HG02588 (cell line): ENCODE data around the gene CEP57L1.
A peak's percentile ranks its signal among the peaks of the same experiment; 100 is the strongest.
"Not testable (repeated sequence)": the region's sequence is repeated elsewhere in the genome, so short reads cannot be mapped to it uniquely, and the experiment has no call there.

Source experiments
- ATAC-seq: cut with Tn5 transposase; IDR thresholded peaks from one replicate; pipeline ENCODE4 v1.9.1; 2021; ENCODE audit warnings: mild to moderate bottlenecking, moderate library complexity; ENCODE audit not compliant: unreplicated experiment

The CEP57L1 gene

DNA sequence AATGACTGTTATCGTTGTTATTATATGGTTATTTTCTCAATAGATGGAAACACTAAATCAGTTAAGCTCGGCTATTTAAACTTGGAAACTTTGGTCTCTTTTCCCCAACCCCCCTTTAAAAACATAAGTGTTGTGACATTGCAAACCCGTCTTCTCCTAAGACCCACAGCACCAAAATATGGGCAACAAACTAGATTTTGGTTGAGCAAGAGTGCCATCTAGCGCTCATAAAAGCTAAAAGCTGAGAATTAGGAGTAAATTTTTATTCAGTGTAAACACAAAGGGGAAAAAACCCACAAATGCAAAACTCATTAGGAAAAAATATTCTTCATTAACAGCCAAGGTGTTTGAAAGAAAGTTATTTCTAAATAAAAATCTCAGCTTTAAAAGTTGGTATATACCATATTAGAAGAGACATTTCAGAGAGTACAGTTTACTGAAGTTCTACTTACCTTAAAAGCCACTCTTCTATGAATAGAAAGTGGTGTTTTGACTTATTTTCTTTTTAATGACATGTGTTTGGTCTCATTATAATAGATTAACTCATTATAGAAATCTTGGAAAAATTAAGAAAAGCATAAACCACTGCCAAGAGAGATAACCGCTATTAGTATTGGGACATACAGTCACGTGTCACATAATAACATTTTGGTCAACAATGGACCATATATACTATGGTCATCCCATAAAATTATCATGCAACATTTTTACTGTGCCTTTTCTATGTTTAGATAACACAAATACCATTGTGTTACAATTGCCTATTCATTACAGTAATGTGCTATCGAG lies 21.8 kb upstream of the CEP57L1 start:
- no peak for ATAC-seq

DNA sequence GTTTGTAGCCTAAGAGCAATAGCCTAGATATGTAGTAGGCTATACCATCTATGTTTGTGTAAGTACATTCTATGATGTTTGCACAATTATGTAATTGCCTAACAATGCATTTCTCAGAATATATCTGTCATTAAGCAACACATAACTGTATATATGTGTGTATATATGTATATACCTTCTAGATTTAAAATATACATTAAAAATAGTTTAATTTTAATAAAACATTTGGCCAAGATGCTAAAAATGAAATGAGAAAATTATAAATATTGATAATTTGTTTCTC lies 21.2 kb upstream of the CEP57L1 start:
- ATAC-seq, result no peak

DNA sequence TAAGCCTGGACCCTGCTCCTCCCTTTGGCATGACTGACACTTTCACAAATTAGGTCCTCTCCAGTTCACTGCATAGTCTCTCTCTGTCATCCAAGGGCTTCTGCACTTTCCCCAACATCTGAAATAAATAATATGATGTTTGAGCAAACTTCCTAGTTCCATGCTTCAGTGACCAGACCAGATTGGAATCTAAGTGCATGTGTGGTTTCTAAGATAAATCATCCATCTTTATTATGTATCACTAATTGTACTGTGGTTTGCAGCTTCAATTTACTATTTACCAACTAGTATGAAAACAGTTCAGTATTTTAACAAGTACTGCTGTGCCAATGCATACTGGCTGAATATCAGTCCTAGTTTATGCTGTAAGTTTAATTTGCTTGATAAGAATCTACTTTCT lies 19.4 kb upstream of the CEP57L1 start:
- no peak for ATAC-seq

DNA sequence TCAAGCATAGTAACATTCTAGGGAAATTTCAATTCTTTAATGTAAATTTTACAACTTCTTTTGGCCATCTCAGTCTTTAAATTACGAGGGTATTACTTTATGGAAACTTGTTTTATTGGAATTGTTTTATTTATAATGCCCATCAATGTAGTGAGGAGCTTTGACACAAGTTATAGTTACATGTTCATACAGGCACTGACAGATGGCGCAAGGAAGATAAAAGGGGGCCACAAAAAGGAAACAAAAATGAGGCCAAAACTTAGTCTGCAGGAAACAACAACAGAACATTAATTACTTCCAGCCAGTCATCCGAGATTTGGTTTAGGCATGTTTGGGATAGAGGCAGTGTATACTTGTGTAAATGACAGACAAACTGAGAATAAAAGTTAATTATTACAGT lies 18.9 kb upstream of the CEP57L1 start:
- ATAC-seq, result no peak

DNA sequence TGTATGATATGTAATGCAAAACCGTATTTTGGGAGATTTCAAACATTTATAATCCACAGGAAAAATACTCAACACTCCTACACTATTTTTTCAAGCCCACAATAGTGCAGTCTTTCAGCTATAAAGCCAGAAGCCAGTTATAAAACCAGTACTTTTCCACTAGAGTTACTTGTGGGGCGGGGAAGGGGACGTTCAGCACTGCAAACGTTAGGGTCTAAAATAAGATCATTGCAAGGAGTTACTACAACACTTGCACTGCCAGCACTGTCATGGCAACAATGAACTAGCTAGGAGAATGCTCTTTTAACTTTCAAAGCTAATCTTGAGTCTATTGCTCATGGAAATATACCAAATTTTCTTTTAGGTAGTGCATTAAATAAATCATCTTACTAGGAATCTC lies 15.3 kb upstream of the CEP57L1 start:
- ATAC-seq, result no peak

DNA sequence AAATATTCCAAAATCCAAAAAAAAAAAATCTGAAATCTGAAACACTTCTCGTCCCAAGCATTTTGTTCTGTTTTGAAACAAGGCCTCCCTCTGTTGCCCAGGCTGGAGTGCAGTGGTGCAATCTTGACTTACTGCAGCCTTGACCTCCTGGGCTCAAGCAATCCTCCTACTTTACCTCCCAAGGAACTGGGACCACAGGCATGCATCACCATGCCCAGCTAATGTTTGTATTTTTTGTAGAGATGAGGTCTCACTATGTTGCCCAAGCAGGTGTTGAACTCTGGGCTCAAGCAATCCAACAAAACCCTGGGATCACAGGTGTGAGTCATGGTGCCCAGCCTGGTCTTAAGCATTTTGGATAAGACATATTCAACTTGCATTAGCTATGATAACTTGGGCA lies 14.3 kb upstream of the CEP57L1 start:
- ATAC-seq, result no peak

DNA sequence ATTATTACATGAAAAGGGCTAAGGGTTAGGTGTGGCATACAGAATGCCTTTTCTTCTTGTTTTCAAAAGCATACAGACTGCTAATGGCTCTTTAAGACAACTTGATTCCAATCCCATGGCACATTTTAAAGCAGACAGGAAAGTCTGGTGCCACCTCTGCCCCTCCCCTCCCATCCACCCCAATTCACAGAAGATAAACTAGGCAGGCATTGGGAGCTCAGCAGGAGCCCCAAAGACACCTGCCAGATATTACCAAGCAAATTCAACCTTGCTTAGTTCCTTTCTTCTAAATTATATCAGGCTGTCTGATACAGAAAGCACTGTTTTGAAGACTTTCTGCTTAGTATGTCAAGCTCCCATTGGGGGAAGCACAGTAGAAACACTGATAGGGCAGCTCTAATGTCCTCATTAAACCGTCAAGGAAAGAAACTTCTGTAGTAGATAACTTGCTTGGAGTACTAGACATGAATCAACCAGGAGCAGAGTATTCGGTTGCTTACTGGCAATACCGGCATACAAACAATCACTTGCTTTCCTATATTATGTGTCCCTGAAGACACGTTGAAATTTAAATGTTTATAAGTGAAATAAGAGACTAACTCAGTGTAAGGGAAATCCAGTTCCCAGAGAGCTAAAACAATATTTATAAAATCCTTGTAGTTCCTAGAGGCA lies 13.7 kb upstream of the CEP57L1 start:
- no peak for ATAC-seq

DNA sequence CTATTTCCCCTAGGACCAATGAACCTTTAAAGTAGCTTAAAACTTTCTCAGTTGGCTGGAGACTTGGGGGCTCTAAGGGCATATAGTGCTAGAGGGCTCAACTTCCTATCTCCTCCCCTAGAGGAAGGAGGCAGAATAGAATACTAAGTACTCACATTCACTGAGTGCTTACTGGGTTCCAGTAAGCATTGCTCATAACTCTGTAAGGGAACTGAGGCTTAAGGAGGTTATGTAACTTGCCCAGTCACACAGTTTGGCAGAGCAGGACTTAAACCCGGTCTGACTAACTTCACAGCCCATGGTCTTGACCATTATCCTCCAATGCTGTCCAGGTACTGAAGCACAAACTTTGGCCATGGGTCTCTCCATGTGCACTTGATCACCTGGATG lies 13.1 kb upstream of the CEP57L1 start:
- no peak for ATAC-seq

DNA sequence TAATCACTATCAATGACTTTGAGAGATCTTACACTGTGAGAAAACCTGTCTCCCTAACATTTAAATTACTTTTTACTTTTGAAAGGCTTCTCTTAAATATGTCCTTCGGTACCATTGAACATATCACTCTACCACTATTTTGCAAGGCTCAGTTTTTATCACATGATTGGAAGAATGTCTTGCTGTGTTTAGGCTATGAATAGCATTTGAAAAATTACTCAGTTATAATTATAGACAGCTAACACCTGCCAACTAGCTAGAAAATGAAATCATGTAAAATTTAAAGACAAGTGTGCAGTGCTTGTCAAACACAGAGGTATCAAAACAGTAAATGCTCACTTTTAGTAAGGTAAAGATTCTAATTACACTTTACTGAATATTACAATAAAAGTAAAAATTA lies 11.7 kb upstream of the CEP57L1 start:
- ATAC-seq, result no peak

DNA sequence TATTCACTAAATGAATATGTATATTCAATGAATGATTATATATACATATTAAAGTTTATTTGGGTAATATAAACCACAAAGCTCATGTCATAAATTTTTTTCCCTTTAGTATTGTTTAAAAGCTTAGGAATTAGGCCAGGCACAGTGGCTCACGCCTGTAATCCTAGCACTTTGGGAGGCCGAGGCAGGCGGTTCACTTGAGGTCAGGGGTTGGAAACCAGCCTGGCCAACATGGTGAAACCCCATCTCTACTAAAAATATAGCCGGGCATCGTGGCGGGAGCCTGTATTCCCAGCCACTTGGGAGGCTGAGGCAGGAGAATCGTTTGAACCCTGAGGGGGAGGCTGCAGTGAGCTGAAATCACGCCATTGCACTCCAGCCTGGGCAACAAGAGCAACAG lies 11.2 kb upstream of the CEP57L1 start:
- ATAC-seq, result not testable (repeated sequence)

DNA sequence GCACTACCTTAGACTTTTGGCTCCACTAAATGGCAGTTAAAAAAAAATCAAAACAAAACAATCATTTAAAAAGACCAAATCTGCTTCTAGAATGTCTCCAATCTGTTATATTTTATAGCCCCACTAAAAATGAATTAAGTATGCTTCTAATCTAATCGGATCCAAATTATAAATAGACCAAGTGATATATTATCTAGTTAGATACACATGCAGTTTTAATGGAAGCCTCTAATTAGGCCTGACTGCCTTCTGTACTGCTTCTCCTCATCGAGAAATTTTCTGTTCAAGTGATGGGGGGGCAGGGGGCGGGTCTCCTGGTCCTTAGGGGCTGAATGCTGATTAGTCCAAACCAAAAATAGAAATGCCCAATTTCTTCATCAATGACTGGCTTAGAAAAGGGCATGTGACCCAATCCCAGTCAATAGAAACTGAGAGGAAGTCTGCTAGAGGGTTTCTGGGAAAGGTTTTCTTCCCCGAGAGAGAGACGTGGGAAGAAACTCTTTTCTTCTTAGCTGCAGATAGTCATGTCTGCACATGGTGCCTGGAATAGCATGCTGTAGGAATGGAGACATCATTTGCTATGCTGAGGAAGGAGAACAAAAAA lies 7.5 kb upstream of the CEP57L1 start:
- no peak for ATAC-seq

DNA sequence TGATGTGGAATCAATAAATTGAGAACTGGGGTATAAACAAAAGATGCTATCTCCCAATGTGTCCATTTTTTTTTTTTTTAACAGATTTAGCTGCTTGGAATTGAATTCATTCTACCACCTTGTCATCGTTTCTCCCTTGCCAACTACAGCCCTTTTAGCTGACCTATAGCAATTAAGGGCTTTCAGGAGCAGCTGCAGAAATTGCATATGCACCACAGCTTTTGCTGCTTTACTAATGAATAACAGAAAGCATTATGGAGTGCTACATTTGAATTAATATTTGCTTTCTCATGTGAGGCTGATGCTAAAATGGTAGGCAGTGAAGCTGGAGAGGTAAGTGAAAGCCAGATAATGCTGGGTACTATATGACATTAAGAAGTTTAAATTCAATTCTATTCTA lies 6.3 kb upstream of the CEP57L1 start:
- no peak for ATAC-seq

DNA sequence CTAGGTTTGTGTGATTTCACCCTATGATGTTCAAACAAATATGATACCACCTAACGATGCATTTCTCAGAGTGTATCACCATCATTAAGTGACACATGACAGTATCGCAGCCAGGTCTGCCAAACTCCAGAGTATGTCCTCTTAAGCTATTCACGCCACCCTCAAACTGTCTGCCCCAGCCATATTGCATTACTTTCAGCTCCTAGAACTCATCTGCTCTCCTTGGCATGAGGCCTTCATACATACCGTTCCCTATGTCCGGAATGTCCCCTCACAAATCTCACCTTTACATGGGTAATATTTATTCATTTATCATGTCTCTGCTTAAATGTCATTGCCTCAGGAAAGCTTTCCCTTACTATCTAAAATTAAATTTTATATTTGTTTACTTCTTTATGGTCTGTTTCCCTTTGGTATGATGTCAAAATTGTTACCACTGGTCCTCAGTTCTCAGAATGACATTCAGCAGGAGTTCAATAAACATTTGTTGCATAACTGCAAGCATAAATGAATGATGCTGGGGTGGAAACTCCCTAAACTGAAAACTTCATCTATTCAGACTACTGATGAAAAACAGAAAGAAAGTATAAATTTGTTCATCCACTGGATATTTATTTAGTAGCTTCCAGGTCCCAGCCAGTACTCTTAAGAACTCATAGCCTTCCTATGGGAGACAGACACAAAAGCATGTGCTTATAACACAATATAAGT lies 3.8 kb upstream of the CEP57L1 start:
- ATAC-seq, result no peak

DNA sequence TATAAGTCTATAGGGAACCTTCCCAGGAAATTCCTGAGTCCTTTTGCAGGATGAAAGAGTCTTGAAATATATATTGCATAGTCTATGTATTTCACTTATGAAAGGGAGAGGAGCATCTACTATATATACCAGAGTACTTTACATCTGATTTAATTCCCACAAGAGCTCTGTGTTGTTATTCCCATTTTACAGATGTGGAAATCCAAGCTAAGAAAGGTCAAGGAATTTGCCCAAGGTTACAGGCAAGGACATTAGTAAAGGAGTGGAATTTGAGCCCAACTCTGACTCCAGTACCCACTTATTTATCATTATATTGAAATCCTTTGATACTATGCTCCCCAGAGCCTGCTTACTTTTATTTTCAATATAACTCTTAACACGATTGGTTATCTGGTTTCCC lies 3.2 kb upstream of the CEP57L1 start:
- no peak for ATAC-seq

DNA sequence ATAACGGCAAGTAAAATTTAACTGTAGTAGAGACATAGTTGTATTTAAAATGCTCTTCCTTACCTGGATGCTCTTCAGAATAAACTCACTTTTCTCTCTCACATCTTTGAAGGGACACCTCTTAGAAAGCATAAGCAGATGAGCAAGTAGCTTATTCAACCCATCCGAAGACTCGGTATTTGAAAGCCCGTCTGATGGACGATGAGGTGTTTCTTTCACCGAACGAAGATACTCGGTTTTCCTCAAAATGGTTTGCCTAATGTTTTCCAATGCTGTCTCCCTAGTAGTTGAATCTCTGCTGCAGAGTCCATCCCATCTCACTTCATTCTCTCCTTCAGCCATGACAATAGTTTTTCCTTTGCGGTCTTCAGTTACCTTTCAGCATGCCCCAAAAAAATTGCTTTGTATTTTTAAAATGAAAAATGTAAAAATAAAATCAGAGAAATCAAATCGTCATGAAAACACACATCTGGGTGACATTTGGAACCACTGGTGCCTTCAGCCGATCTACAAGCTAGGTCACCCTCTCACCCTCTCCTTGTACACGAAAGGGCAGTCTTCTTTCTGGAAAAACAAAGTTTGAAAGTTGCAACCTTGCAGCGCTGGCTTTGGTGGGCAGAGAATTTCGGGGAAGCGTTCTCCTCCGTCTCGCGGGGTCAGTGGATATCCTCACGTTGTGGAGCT lies 1.4 kb upstream of the CEP57L1 start:
- ATAC-seq, result no peak

DNA sequence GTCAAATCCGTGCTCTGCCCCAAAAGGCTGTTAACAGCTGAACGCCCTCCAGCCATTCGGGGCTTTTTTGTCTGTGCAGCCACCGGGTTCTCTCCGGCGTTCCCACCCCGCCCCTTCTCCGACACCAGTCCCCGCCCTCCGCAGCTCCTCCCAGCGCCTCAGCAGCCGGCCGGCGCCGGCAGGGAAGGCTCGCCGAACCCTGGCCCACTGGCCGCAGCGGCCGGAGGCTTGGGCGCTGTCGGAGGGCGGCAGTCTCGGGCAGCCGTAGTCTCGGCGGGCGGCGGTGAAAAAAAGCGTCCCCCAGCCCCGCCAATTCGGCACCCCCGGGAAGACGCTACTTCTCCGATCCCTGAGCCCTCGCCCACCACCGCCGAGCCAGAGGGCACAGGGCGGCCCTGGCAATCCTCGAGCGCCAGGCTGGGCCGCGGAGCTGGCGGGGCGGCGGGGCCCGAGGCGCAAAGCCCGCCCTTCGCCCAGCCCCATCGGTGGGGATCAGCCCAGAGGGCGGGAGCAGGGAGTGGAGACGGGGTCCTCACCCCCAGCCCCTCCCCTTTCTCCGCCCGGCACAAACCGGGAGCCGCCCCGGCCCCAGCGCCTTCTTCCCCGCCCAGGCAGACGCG lies 781 bp upstream of the CEP57L1 start, which contains the start of gene SESN1:
SESN1 (minus strand) TSS at position 431 of the 620 bp plus-strand sequence. CDS start 773 bp downstream, outside the sequence.
- peak; percentile 66 for ATAC-seq

DNA sequence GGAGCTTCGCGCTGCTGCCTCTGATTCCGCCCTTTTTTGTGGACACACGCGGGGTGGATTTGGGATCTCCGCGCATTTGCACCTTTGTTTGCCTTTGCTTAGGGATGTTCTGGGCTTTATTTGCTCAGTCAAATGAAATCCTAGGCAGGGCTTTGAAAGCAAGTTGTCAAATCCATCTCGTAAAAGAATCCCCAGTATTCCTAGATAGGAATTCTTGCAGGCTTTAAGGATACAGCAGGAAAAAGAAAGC lies 453 bp downstream of the CEP57L1 start:
- ATAC-seq, result no peak

DNA sequence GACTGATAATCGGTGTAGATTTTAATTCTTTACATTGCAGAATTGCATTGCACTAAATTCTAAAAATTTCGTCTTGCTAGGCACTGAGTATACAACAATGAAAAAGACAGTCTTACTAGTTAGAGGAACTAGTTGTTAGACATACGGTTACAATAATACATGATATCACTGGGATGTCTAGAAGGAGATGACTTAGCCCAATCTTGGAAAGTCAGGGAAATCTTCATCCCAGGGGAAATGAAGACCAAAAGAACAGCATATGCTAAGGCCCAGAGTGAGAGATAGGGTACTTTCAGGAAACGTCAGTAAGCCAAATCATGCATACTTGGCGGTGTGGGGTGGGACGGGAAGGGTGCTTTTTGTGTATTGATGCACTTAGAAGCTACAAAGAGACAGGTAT lies 901 bp downstream of the CEP57L1 start:
- no peak for ATAC-seq

DNA sequence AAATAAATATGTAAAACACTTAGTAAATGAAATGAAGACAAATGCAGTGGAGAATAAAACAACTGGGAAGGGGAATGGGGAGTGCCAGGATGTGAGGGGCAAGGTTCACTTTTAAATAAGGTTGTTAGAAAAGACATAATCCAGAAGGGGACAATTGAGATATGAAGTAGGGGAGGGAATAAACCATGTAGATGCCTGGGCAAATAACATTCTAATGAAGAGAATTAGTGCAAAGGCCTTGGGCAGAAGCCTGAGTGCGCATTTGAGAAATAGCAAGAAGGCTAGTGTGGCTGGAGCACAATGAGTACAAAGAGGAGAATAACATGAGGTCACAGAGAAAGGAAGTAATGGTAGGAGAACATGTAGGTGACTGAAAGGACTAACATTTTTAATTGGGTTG lies 2.4 kb downstream of the CEP57L1 start:
- ATAC-seq, result no peak

DNA sequence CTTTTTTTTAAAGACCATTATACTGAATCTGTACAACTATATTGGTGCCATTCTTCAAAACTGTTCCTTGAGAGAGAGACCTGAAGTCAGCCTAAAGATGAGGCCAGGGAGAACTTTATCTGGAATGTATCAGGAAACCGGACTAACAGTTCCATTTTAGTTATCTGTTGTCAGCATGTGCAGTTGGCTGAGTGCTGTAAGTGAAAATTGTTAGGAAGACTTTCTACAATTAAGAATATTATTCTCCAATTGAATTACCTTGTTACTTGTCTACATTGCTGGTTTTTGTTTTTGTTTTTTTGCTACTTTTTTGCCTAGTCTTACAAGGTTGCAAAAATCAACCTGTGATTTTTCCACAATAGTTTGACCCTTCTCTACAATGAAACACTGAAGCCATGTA lies 7.5 kb downstream of the CEP57L1 start:
- no peak for ATAC-seq

DNA sequence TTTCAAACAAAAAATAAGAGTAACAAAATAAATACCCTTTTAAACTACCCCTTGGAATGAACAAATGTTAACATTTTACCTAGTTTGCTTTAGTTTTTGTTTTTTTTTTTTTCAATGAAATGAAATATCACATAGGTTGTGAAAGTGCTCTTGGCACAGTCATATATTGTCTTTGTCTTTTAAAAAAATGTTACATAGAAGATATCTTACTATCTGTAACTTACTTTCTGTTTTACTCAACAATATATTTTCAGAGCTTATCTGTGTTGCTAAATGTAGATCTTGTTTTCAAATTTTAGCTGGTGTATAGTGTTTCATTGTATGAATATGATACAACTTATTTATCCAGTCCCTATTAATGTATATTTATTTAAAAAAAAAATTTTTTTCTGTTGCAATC lies 8.6 kb downstream of the CEP57L1 start:
- no peak for ATAC-seq
